ENCODE measurements around the gene TC2N.
"Not testable (repeated sequence)": the region's sequence is repeated elsewhere in the genome, so short reads cannot be mapped to it uniquely, and the experiment has no call there.

TC2N gene

GRCh38 chr14:91888641-91889476 is 21.5 kb upstream of the TC2N start:
- no peak for DNase-seq

- no peak for DNase-seq
These were observed 19.6 kb upstream of the TC2N start for GRCh38 chr14:91886961-91887360.

- DNase-seq, result no peak
These were observed 18.5 kb upstream of the TC2N start for GRCh38 chr14:91885839-91886238.

- no peak for DNase-seq
These were observed 17.9 kb upstream of the TC2N start for GRCh38 chr14:91885113-91885712.

- DNase-seq, result no peak
These were observed 17.3 kb upstream of the TC2N start for GRCh38 chr14:91884664-91885063.

GRCh38 chr14:91883753-91884152 is 16.4 kb upstream of the TC2N start:
- no peak for DNase-seq

- no peak for DNase-seq
These were observed 15.4 kb upstream of the TC2N start for GRCh38 chr14:91882776-91883175.

- DNase-seq, result no peak
These were observed 15.0 kb upstream of the TC2N start for GRCh38 chr14:91882369-91882768.

- no peak for DNase-seq
These were observed 11.9 kb upstream of the TC2N start for GRCh38 chr14:91879196-91879595.

- no peak for DNase-seq
These were observed 10.9 kb upstream of the TC2N start for GRCh38 chr14:91878274-91878673.

- no peak for DNase-seq
These were observed 10.1 kb upstream of the TC2N start for GRCh38 chr14:91877376-91877915.

- no peak for DNase-seq
These were observed 9.2 kb upstream of the TC2N start for GRCh38 chr14:91876492-91876891.

- no peak for DNase-seq
These were observed 8.4 kb upstream of the TC2N start for GRCh38 chr14:91875525-91876286.

- DNase-seq, result peak; percentile 93
These were observed 6.4 kb upstream of the TC2N start for GRCh38 chr14:91873471-91874415.

GRCh38 chr14:91872517-91873470 is 5.5 kb upstream of the TC2N start:
- peak; percentile 33 for DNase-seq

GRCh38 chr14:91872011-91872501 is 4.7 kb upstream of the TC2N start:
- DNase-seq, result peak; percentile 75

- DNase-seq, result not testable (repeated sequence)
These were observed 4.1 kb upstream of the TC2N start for GRCh38 chr14:91871401-91871800.

- no peak for DNase-seq
These were observed 3.6 kb upstream of the TC2N start for GRCh38 chr14:91870890-91871289.

GRCh38 chr14:91870001-91870400 is 2.7 kb upstream of the TC2N start:
- peak; percentile 82 for DNase-seq

- DNase-seq, result peak; percentile 17
These were observed 2.2 kb upstream of the TC2N start for GRCh38 chr14:91869556-91869955.
